ENCODE measurements around the gene ACOXL.
A peak's percentile ranks its signal among the peaks of the same experiment; 100 is the strongest.

Gene ACOXL

DNA sequence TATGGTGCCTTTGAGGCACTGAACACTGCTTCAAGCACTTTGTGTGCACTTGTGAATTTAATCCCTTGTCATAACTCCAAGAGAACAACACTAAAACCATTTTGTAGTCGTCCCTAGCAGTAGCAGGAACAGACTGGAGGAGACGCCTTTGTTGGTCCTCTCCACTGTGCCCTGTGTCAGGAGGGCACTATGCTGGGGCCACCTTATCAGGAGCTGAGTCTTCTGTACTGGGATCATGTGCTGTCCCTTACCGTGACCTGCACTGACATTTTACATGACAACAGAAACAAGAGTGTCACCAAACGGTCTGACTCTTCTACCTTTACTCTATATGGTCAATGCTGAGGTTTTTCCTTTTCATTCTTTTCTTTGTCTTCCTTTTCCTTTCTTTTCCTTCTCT is 62.0 kb downstream of the ACOXL start:
- DNase-seq (ENCODE audit: low read depth in 2 of 2), result no peak

GRCh38 chr2:110794951-110795350 is 62.6 kb downstream of the ACOXL start:
- no peak for DNase-seq (ENCODE audit: low read depth in 2 of 2)

DNA sequence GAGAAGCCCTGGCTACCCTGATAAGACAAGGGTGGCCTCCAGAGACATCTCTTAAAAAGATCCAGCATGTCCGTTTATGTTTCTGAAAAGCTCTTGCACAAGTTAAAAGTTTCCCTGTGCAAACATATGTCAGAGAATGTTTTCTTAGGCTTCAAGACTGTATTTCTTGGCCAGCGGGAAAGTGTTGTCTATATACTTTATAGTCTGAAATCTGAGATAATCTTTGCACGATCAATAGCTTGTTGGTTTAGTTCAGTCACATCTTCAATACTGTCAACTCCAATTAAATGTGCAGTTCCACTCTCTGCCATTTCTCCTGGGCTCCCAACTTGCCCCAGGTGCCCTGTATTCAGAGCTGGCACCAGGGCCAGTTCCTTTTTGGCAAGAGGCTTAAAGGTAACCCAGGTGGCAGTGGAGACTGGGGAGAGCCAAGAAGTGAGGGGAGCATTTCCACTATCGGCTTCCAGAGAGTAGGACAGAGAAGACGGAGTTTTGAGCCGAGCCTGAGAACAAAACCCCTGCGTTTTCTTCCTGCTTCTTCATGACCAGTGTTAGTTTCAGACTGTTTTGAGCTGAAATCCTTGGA is 64.4 kb downstream of the ACOXL start:
- no peak for DNase-seq (ENCODE audit: low read depth in 2 of 2)

DNA sequence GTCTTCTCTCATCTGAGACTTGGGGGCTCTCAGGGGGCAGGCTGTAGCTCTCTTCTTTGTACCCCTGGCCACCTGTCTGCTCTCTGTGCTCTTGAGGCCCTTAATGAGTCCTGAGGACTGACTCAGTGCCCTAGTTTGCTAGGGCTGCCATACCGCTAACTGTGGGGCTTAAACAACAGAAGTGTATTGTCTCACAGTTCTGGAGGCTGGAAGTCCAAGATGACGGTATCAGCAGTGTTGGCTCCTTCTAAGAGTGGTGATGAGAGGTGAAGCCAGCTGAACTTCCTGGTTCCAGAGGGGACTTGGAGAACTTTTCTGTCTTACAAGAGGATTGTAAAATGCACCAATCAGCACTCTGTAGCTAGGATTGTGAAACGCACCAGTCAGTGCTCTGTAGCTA is 67.0 kb downstream of the ACOXL start:
- DNase-seq (ENCODE audit: low read depth in 2 of 2), result no peak

DNA sequence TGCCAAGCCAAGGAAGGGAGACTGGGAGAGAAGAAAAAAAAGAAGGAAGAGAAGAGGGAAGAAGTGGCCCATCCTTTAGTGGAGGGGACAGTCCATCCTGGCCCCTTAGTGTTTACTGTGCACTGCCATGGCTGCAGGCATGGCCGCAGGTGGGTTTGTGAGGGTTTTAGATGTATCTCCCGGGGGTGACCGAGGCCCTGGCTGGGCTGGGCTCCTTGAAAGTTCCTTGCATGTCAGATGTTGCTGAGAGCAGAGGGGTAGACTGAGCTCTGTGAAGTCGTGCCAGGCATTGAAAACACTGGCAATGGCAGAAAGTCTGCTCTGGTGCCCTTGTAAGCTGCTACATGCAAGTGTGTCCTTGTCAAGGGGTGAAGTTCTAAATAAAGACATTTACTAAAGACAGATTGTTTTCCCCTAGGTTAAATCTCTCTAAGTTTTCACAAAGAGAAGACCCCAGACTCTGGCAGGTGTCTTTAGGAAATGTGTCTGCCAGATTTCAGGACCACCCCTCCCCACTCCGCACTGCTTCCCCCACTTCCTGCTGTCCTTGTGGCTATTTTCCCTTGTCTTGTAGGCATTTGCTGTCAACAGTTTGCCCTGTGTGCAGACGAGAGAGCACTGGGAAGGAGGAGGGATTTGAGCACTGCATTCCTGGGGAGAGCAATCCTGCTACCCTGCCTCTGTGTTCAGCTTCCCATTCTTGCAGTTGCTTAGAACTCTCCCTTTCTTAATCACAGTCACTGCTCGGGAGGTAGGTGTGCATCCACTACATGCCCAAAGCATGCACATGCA is 68.4 kb downstream of the ACOXL start:
- no peak for DNase-seq (ENCODE audit: low read depth in 2 of 2)

- no peak for DNase-seq (ENCODE audit: low read depth in 2 of 2)
These were observed 70.0 kb downstream of the ACOXL start for GRCh38 chr2:110802208-110802932.

GRCh38 chr2:110804433-110804832 is 72.1 kb downstream of the ACOXL start:
- no peak for DNase-seq (ENCODE audit: low read depth in 2 of 2)

DNA sequence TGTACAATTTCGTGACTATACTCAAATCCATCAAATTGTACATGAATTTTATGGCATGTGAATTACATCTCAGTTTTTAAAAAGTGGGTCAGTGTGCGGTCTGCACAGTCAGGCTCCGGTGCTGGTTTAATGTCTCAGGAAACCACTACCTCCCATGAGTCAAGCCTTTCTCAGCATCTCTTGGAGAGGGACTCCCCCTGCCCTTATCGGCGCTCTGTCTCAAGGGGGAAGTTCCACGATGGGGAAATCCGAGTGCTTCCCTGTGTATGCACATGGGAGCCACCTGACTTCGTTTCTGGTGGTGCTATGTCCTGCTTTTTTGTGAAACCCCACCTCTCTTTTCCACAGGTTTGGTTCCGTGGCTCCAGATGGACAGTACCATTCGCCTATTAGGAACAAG is 72.5 kb downstream of the ACOXL start:
- DNase-seq (ENCODE audit: low read depth in 2 of 2), result peak in 1 of 2 donors; percentile 24

- DNase-seq (ENCODE audit: low read depth in 2 of 2), result no peak
These were observed 73.6 kb downstream of the ACOXL start for GRCh38 chr2:110805894-110806452.

DNA sequence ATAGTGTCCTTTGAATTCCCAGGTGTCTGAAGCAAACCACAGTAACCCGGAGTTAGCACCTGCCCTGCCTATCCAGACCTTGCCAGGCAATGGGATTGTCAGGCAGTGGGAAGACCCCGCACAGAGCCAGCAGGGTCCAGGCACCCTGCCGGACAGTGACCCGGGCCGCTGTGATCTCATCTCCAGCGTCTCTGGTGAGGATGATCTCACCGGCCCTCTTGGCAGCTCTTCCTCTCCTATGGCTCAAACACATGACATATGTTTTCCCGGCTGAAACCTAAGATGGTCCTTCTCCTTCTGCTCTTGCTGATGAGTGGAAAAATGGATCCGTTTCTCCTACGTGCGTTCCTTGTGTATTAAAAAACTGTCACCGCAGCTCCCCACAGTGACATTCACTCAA is 75.1 kb downstream of the ACOXL start:
- DNase-seq (ENCODE audit: low read depth in 2 of 2), result no peak

- no peak for DNase-seq (ENCODE audit: low read depth in 2 of 2)
These were observed 78.0 kb downstream of the ACOXL start for GRCh38 chr2:110810404-110810803.

GRCh38 chr2:110812726-110813645 is 80.6 kb downstream of the ACOXL start:
- no peak for DNase-seq (ENCODE audit: low read depth in 2 of 2)

DNA sequence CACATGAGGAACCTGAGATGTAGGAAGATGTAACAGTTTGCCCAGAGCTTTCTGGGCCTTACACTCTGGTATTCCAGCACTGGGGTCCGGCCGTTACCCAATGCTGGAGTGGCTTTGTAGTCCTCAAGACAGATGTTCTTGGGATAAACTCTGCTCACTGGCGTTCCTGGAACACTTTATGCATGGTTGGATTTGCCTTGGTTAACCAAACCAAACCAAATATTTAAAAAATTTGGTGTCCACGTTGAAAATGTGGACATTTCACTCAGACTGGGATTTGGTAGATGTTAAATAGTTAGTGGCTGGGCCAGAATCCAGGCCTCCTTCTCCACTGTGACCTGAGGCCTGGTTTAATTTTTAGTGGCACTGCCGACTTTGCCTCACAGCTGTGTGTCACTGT is 81.5 kb downstream of the ACOXL start:
- no peak for DNase-seq (ENCODE audit: low read depth in 2 of 2)

- no peak for DNase-seq (ENCODE audit: low read depth in 2 of 2)
These were observed 83.6 kb downstream of the ACOXL start for GRCh38 chr2:110815938-110816337.

- no peak for DNase-seq (ENCODE audit: low read depth in 2 of 2)
These were observed 84.3 kb downstream of the ACOXL start for GRCh38 chr2:110816404-110817365.

- DNase-seq (ENCODE audit: low read depth in 2 of 2), result no peak
These were observed 86.6 kb downstream of the ACOXL start for GRCh38 chr2:110818767-110819481.

GRCh38 chr2:110819711-110820110 is 87.3 kb downstream of the ACOXL start:
- DNase-seq (ENCODE audit: low read depth in 2 of 2), result no peak

DNA sequence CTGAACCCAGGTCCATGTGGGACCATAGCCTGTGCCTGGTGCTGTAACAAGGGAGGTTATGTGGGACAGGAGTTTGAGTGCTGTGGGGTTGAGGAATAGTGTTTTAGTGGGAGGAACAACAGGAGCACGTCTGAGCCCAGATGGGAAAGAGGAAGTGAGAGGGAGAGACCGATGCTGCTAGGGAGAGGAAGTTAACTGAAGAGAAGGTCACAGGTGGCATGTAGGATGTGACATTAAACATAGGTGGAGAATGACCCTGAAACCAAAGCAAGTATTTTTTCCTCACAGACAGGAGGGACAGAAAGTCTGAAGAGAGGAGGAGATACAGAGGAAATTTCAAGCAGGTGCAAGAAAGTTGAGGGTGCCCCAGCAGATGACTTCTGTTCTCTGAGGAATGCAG is 87.8 kb downstream of the ACOXL start:
- no peak for DNase-seq (ENCODE audit: low read depth in 2 of 2)

DNA sequence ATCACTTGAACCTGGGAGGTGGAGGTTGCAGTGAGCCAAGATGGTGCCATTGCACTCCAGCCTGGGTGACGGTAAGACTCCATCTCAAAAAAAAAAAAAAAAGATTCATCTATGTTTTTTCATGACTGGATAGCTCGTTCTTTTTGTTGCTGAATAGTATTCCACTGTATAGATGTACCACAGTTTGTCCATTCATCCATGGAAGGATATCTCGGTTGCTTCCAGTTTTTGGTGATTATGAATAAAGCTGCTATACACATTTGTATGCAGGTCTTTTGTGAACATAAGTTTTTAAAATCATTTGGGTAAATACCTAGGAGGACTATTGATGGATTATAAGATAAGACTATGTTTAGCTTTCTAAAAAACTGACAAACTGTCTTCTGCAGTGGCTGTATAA is 90.8 kb downstream of the ACOXL start:
- DNase-seq (ENCODE audit: low read depth in 2 of 2), result no peak

GRCh38 chr2:110827511-110827910 is 95.1 kb downstream of the ACOXL start:
- DNase-seq (ENCODE audit: low read depth in 2 of 2), result no peak
